Activated CD8-positive, alpha-beta memory T cell treated with anti-CD3 and anti-CD28 coated beads, Interleukin-2, amount 50 U/mL, for 24 hours (primary cell): ENCODE data around the gene THADA.

Experiments used
- DNase-seq: peaks from one replicate; pipeline ENCODE4 v3.0.0-alpha.2; 2020; ENCODE audit errors: extremely low read depth

THADA gene

GRCh38 chr2:43186679-43187374 is 409.0 kb downstream of the THADA start:
- no peak for DNase-seq

GRCh38 chr2:43186321-43186678 is 409.5 kb downstream of the THADA start:
- no peak for DNase-seq

GRCh38 chr2:43185146-43185545 is 410.7 kb downstream of the THADA start:
- no peak for DNase-seq

GRCh38 chr2:43184339-43184895 is 411.4 kb downstream of the THADA start:
- no peak for DNase-seq

- DNase-seq = no peak
Observed at GRCh38 chr2:43183743-43184142, 412.1 kb downstream of the THADA start.

GRCh38 chr2:43180897-43181296 is 414.9 kb downstream of the THADA start:
- no peak for DNase-seq
